GM18499 (cell line): Measurements from ENCODE around the gene CYCS.
"Not testable (repeated sequence)": the region's sequence is repeated elsewhere in the genome, so short reads cannot be mapped to it uniquely, and the experiment has no call there.

Source experiments
- ATAC-seq: cut with Tn5 transposase; IDR thresholded peaks from one replicate; pipeline ENCODE4 v1.9.1; 2021; ENCODE audit warnings: moderate number of reproducible peaks; ENCODE audit not compliant: insufficient read depth, unreplicated experiment

CYCS gene

DNA sequence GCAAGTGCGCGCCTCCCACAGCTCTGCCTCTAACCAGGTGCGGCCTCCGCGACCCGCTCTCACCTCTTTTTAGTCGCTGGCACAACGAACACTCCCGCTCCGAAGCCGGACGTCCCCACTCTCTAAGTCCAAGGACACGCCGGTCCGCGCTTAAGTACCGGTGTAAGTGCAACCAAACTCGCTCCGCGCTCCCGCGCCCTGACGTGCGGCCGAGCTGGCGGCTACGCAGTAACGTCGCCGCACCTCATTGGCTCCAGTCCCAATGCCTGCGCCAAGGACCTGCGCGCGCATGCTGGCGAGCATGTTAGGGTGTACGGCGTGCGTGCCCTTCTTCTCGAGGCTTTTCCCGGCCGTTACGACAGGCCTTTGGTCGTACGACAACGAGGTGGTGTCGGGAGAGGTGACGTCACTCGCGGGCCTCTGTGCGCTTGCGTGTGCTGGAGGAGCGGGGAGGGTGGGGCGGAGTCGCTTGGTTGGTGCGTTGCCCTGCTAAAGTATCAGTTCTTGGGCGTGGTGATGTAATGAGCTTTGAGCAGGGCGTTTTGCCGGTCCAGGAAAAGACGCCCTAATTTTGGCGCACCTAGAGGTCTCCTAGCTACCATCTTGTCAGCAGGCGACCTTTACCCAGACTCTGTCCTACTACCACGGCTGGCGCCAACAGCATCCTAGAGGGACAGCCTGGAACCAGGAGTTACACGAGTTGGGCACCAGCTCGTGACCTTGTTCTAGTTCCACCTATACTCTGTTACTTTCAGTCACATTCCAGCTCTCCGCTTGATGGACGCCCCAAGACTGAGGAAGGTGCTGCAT lies at the start of gene CYCS:
TSS of gene CYCS (minus strand) at position 124 of the 810 bp plus-strand sequence. CDS start 1,141 bp downstream, outside the sequence.
- peak; percentile 87 for ATAC-seq

DNA sequence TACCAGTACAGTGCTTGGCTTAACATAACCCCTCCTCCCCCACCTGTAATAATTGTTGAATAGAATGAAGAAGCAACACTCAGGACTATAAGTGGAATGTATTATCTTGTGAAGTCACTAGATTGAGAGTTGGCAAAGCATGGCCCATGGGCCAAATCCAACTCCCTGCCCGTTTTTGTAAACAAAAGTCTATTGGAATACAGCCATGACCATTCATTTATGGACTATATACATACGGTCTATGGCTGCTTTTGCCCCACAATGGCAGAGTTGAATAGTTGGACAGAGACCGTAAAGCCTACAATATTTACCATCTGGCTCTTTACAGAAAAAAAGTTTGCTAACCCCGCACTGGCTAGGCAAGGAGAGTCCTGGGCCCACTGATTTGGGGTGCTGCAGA lies 48.1 kb upstream of the CYCS start:
- no peak for ATAC-seq

DNA sequence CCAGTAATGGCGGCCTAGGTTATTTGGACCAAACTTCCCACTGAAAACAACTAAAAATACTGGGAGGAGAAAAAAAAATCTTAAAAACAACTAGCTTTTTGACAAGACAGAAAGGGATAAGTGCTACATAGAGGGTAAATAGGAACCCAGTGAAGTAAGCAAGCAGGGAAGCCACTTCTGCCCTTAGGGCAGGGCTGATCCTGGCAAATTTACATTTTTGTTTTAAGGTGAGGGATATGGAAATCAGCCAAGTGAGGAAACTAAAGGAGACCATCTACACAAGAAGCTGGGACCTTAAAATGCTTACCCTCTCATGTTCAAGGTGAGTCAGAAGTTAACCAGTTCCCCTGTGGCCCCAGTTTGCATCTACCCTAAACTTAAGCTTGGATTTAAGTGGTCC lies 46.5 kb upstream of the CYCS start:
- ATAC-seq: no peak

DNA sequence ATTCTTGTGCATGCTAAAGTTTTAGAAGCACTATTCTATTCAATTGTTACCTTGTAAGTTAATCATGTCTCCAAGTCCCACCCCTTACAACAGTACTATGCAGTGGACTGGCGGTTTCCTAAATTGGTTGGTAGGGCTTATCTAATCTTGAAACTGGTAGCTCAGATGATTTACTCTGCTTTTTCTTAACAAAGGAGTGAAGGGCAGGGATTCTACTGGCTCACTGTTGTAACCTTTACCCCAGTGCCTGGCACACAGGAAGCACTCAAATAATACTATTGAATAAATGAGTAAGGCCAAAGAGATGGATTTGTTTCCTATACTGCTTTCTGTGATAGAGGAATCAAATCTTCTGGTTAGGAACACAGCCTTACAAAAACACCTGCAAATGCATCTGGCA lies 46.0 kb upstream of the CYCS start:
- no peak for ATAC-seq

DNA sequence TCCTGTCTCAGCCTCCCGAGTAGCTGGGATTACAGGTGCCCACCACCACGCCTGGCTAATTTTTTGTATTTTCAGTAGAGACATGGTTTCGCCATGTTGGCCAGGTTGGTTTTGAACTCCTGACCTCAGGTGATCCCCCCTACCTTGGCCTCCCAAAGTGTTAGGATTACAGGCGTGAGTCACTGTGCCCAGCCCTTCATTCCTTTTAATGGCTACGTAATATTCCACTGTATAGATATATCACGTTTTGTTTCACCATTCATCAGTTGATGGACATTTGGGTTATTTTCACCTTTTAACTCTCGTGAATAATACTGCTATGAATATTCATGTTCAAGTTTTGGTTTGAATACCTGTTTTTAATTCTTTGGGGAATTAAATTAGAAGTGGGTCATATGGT lies 44.6 kb upstream of the CYCS start:
- ATAC-seq: no peak

DNA sequence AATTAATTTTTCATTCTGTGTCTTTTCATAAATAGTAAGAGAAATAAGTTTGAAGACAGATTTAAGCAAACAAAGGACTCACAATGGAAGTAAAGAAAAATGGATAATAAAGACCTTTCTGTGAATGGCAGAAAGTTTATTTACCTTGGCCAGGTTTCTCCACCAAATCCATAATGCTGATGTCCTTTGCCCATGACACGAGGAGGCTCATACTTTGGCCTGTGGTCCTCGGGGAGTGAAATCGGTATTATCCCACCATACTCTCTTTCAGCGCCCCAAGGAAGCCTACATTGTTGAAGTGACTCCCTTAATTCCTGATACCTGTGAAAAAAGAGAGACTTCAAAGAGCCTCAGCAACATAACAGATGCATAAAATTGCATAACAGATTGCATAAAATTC lies 43.1 kb upstream of the CYCS start:
- ATAC-seq: no peak

DNA sequence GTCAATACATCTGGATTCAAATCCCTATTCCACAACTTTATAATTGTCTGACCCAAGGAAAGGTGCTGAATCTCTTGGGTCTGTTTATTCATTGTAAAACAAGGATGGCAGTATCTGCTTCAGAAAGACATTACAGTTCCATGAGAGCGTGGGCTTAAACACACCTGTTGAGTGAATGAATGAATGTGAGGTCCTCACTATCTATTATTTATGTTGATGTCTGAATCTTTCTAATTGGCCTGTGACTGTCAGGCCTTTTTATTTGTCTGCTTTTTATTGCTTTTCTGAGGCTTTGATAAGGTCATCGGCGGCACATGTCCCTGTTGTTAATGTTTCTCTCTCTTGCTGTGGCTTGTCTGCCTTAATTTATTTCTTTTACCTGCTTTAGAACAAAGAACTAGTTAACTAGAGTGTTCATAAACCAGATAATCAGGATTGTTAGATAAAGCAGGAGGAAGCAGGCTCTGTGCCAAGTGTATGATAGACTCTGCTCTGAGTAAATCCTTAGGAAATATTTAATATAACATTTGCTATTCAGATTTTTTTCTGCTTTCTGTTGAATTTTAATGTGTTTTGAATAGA lies 42.3 kb upstream of the CYCS start:
- no peak for ATAC-seq

DNA sequence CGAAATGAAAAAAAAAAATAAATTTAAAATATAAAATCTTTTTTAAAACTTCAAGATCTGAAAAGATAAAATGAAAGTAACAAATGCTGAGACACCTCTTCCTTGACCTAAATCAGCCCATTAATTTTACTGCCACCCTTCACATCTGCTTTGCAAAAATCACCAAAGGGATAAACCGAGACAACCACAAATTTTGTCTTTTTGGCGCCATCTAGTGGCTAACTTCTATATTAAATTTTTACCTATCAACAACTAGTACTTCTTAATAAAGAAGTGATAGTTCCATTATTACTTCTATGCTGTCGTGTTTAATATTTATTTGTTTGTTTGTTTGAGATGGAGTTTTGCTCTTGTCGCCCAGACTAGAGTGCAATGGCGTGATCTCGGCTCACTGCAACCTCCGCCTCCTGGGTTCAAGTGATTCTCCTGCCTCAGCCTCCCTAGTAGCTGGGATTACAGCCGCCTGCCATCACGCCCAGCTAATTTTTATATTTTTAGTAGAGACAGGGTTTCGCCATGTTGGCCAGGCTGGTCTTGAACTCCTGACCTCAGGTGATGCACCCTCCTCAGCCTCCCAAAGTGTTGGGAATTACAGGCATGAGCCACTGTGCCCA lies 35.0 kb upstream of the CYCS start:
- ATAC-seq: not testable (repeated sequence)

DNA sequence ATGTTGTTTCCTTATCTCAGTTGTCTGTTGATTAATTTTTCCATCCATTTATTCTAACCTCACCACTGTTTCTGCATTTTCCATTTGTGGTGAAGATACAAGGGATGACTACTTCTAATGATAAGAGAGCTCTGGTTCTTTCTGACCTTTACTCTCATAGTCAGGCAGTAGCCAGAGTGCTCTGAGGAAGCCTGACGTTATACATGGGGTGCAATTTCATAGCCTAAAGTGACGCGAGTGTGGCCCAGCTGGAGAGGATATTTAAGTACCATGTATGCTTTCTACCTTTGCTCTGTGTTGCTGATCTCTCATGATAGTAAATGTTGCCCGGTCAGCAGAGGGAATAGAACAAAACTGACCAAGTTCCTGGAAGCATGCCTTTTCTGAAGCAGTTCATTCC lies 33.9 kb upstream of the CYCS start:
- no peak for ATAC-seq

DNA sequence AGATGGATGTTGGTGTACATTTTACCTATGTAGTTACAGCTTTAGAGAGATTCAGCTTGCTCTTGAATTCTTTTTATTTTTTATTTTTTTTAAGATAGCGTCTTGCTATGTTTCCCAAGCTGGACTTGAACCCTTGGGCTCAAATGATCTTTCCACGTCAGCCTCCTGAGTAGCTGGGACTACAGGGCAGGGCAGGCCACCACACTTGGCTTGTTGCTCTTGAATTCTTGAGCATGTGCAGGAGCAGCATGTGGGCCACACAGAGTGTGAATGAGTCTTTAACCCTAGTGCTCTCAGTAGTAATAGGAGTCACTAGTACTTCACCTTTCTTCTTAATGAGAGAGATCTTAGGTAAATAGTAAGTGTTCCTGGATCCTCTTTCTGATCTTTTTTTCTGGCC lies 26.7 kb upstream of the CYCS start:
- ATAC-seq: no peak

DNA sequence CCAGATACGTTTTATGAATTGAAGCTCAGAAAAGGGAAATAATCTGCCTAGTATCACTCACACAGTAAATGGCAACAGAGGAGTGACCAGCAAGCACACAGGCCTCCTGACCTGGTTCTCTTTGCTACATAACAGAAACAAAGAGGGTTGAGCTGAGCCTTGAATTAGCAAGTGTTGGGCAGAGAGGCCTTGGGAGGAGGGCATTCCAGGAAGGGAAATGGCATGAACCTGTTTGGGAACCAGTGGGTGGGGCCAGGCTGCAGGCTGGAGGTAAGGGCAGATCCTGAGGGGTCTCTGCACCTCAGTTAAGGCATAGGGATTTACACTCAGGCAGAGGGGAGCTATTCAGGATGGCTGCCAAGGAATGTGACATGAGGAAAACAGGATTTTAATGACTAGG lies 24.8 kb upstream of the CYCS start:
- no peak for ATAC-seq

DNA sequence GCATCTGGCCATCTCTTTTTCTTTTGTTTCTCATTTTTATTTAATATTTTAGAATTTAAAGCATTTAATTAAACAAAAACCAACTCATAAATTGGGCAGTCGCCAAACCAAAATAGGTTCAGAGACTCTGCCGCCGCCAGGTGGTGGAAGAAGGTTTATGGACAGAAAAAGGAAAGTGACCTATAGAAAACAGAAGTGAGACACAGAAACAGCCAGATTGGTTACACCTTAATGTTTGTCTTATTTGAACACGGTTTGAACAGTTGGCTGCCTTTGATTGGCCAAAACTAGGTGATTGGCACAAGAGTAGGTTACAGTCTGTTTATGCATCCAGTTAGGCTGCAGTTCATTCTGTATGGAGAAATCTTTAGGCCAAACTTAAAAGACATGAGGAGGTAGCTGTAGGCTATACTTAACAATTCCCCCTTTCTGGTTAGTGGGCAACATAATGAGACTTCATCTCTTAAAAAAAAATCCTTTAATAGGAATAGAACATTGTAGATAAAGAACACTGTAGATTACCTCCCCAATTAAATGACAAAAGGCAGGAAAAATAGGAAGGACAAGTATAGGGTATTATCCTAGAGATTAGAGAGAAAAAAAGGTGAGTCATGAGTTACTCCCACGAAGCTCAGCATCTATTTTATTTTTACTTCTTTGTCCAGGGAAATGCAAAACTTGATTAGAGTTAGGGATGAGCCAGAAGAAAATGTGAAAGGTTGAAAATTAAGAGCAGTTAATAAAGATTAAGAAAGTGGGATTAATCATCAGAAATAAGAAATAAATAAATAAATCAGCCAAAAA lies 23.9 kb upstream of the CYCS start:
- ATAC-seq: no peak

DNA sequence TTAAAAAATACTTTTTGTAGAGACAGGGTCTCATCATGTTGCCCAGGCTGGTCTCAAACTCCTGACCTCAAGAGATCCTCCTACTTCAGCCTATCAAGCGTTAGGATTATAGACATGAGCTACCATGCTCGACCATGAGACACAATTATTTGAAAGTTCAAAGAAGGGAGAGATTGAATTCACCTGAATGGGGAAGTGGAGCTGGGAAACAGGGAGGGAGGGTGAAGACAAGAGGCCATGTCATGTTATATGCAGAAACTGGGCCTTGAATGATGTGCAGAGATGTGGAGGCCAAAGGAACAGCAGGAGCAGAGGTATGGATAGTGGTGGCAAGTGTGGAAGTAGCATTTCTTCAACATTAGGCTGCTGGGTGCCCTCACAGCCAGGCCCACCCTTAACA lies 18.7 kb upstream of the CYCS start:
- ATAC-seq: no peak

DNA sequence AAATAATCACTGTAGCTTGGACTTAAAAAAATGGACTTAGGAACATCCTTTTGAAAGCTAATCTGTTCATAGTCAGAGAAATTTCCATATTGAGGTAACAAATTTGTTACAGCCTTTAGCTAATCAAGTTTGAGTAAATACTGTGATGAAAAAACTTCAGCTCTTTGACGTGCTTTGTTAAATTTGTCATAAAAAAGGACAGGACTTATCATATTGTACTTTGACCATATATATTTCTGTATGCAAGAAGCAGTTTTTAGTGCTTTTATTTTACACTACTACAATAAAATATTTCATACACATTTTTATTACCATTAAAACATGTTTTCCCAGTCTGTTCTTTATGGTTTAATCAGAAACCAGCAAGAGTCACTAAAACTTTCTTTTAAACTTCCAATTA lies 14.5 kb upstream of the CYCS start:
- ATAC-seq: no peak

DNA sequence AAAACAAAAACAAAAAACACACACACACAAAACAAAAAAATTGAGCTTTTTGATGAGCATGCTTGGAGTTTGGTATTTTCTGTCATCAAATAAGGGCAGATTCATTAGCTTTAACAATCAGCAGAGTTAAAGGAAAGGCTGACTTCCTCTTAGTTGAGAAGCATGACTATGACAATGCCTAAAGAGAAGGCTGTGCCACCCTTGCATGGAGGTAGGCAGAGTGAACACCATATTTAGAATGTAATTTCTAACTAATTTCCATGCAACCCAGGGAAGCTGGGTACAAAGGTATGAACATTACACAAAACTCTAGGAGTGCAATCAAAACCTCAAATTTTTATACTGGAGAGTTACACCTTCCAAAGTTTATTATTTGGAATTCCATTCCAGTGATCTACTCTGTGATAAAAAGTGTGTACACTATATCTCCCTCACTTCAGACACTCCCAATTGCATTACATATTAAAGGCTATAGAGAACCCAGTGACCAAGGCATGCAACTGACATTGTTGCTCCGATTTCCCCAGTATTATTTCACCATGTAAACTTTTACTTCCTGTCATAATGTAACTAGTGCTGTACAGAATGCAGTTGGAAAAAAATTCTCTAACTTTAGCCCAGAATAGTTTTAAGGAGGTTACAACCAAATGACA lies 9.4 kb upstream of the CYCS start:
- no peak for ATAC-seq

DNA sequence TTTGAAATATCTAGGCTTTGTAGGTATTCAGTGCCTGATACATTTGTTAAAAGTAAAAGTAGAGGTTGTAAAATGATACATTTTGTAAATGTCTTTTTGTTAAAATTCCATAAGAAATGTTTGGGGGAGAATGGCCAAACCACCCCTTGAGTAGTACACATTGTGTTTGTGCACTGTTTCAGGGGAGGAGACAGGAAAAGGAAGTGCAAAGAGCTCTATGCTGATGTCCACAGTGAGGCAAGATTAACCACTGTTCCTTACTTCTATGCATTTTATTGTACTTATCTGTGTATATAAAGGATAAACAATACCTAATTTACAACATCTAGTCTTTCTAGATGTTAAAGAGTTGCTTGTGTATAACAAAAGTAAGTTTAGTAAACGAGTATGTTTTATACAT lies 7.4 kb upstream of the CYCS start:
- ATAC-seq: no peak

DNA sequence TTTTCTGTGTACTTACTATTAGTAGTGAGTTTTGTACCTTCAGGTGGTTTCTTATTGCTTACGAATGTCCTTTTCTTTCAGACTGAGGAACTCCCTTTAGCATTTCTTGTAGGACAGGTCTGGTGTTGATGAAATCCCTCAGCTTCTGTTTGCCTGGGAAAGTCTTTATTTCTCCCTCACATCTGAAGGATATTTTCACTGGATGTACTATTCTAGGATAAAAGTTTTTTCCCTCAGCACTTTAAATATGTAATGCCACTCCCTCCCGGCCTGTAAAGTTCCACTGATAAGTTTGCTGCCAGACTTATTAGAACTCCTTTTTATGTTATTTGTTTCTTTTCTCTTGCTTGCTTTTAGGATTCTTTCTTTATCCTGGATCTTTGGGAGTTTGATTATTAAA lies 1.7 kb upstream of the CYCS start:
- ATAC-seq: no peak

DNA sequence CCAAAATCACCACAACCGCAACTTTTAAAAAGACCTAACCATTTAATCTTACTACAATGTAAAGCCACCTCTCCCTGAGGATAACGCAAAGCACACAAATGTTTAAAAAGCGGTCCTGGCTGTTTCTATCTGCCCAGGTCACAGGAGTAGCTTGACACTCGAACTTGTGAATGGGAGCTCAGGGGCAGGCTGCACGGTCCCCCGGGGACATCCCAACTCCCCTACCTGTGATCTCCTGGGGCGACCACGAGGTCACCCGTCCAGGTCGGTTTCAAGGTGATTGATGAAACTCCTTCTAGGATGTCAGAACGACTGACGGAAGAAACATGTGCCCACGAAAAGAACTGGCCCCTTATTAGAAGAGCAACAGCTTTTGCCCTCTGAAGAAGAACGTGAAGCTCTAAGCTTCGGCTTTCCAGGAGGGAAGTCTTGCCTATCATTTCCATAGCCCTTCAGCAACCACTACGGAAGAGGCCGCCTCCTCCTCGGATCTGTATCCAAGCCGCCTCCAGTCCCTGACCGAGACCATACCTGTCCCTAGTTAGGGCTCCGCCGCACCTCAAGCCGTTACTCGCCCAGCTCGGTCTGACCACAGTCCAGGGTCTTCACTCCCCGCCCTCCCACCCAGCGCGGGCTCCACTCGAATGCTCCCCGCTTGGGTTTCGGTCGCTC lies 459 bp downstream of the CYCS start:
- no peak for ATAC-seq

DNA sequence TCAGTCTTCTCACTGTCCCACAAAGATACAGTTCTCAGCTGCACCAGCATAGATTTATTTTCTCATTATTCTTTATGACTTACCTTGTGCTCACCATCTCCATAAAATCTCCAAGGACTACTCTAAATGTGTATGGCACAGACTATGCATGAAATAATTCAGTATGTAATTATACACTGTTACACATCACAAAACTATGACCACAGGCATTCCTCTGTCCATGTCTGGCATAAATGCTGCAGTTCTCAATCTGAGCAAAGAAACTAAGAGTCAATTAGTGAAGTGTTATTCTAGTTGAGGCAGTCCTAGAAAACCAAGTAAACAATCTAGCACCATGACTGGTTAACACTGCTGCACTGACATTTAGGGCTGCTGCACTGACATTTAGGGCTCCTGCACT lies 2.7 kb downstream of the CYCS start:
- no peak for ATAC-seq

DNA sequence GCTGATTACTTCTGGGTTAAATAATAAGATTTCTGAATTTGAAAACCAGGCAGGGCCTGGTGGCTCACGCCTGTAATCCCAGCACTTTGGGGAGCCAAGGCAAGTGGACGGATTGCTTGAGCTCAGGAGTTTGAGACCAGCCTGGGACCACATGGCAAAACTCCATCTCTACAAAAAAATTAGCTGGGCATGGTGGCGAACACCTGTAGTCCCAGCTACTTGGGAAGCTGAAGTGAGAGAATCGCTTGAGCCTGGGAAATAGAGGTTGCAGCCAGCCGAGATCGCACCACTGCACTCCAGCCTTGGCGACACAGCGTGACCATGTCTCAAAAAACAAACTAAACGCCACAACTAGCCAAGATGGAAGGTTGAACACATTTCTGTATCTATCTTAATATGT lies 3.5 kb downstream of the CYCS start:
- no peak for ATAC-seq
